ENCODE data around the gene CSRNP3.
A peak's percentile ranks its signal among the peaks of the same experiment; 100 is the strongest.
"Not testable (repeated sequence)": the region's sequence is repeated elsewhere in the genome, so short reads cannot be mapped to it uniquely, and the experiment has no call there.

The CSRNP3 gene

GRCh38 chr2:165636959-165637358 is 167.5 kb downstream of the CSRNP3 start:
- DNase-seq: no peak

- DNase-seq: no peak
Observed at GRCh38 chr2:165637396-165637795, 167.9 kb downstream of the CSRNP3 start.

GRCh38 chr2:165639504-165639903 is 170.0 kb downstream of the CSRNP3 start:
- DNase-seq: no peak

GRCh38 chr2:165640247-165640929 is 170.9 kb downstream of the CSRNP3 start:
- no peak for DNase-seq

GRCh38 chr2:165645930-165646831 is 176.7 kb downstream of the CSRNP3 start:
- DNase-seq: no peak

GRCh38 chr2:165647409-165647808 is 177.9 kb downstream of the CSRNP3 start:
- DNase-seq: no peak

- DNase-seq: peak; percentile 37
Observed at GRCh38 chr2:165648801-165649200, 179.3 kb downstream of the CSRNP3 start.

GRCh38 chr2:165651233-165651632 is 181.7 kb downstream of the CSRNP3 start:
- DNase-seq: no peak

GRCh38 chr2:165655661-165656060 is 186.2 kb downstream of the CSRNP3 start:
- no peak for DNase-seq

- no peak for DNase-seq
Observed at GRCh38 chr2:165660361-165660760, 190.9 kb downstream of the CSRNP3 start.

- DNase-seq: no peak
Observed at GRCh38 chr2:165662720-165663119, 193.2 kb downstream of the CSRNP3 start.

GRCh38 chr2:165665614-165666013 is 196.1 kb downstream of the CSRNP3 start:
- no peak for DNase-seq

- not testable (repeated sequence) for DNase-seq
Observed at GRCh38 chr2:165666073-165666472, 196.6 kb downstream of the CSRNP3 start.

GRCh38 chr2:165666605-165667004 is 197.1 kb downstream of the CSRNP3 start:
- no peak for DNase-seq

- no peak for DNase-seq
Observed at GRCh38 chr2:165667375-165667774, 197.9 kb downstream of the CSRNP3 start.

GRCh38 chr2:165674780-165675179 is 205.3 kb downstream of the CSRNP3 start:
- no peak for DNase-seq

GRCh38 chr2:165675551-165675968 is 206.1 kb downstream of the CSRNP3 start:
- no peak for DNase-seq

GRCh38 chr2:165678882-165679281 is 209.4 kb downstream of the CSRNP3 start:
- no peak for DNase-seq

- DNase-seq: no peak
Observed at GRCh38 chr2:165679621-165680020, 210.1 kb downstream of the CSRNP3 start.

- no peak for DNase-seq
Observed at GRCh38 chr2:165681841-165682240, 212.3 kb downstream of the CSRNP3 start.

GRCh38 chr2:165682546-165682945 is 213.0 kb downstream of the CSRNP3 start:
- DNase-seq: no peak

GRCh38 chr2:165686800-165687199 is 217.3 kb downstream of the CSRNP3 start:
- DNase-seq: no peak

GRCh38 chr2:165687426-165688002 is 218.0 kb downstream of the CSRNP3 start:
- DNase-seq: no peak

- no peak for DNase-seq
Observed at GRCh38 chr2:165691615-165692014, 222.1 kb downstream of the CSRNP3 start.

Data from NCI-H526 treated with DMSO at 0.1 percent for 48 hours (cell line).